Body of pancreas (tissue), 4 donors: Measurements from ENCODE around the gene GNPTG.

Source experiments
- CTCF ChIP-seq, 7 experiments: fragments of 450-650 bp in 4 of 7; fragments of 200-600 bp in 3 of 7; sonication (generic) in 3 of 7; IDR thresholded peaks; one replicate each; pipeline ENCODE4 v1.5.1; 2016 to 2019; ENCODE audit warnings: antibody characterized with exemption in 7 of 7
- POLR2A ChIP-seq, 3 donors: fragments of 450-650 bp; IDR thresholded peaks; one replicate each; pipeline ENCODE4 v1.6.1; 2016; ENCODE audit warnings: antibody characterized with exemption in 3 of 3, mild to moderate bottlenecking in 2 of 3

- TF ChIP-seq CTCF (IDR thresholded peaks at IDR 0.05), result no peak
- no peak for TF ChIP-seq POLR2A (IDR thresholded peaks at IDR 0.05)
Measured at GRCh38 chr16:1379304-1380076, 27.8 kb downstream of the GNPTG start.
